ENCODE data around the gene HNF1B. TPM values are rescaled to one million over a fixed set of nuclear protein-coding genes. Genes with fewer than 3 reads are reported as not detected.

The HNF1B gene
- total and polyA plus RNA-seq, 4 donors: 1.6 to 5.7 (median 4.5) TPM

DNA sequence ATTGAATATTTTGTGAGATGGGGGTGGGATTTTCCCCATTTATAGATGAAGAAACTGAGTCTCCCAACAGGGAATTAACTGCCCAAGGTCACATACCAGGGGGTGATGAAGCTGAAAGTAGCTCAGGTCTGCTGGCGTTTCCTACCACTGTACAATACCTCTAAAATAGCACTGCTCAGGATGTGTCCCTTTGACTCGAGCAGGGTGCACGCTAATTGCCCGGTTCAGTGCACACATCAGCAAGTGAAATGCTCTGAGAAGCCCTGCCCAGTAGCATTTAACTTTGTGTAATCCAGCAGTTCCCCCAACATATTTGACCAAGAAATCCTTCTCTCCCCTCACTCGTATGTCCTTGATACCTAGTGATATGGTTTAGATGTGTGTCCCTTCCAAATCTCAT is 51.5 kb downstream of the HNF1B start:
- no peak overlapping the region for H3K4me3 ChIP-seq (ENCODE audit: low read depth in 1 of 3, low read length in 3 of 3)
- no peak overlapping the region for H3K27ac ChIP-seq (ENCODE audit: low read depth in 1 of 2, low read length in 2 of 2)
- no peaks in the 10 kb centered on the region for H3K9me3 ChIP-seq (ENCODE audit: control insufficient read depth in 4 of 4, low read length in 3 of 4)
- TF ChIP-seq GABPA (IDR thresholded peaks at IDR 0.05 in 1 of 2, conservative IDR thresholded peaks at IDR 0.05 in 1 of 2) (no peak), EGR1 (IDR thresholded peaks at IDR 0.05; ENCODE audit: low read depth in 2 of 2) (no peak), SP1 (IDR thresholded peaks at IDR 0.05) (no peak), HNF4A (conservative IDR thresholded peaks at IDR 0.05) (no peak), RXRA (IDR thresholded peaks at IDR 0.05) (no peak), HNF4G (IDR thresholded peaks at IDR 0.05) (no peak), FOXA1 (IDR thresholded peaks at IDR 0.05) (no peak), RAD21 (IDR thresholded peaks at IDR 0.05) (no peak), FOXA2 (IDR thresholded peaks at IDR 0.05) (no peak), NR2F2 (IDR thresholded peaks at IDR 0.05) (no peak), JUND (IDR thresholded peaks at IDR 0.05) (no peak), YY1 (IDR thresholded peaks at IDR 0.05) (no peak), TAF1 (conservative IDR thresholded peaks at IDR 0.05) (no peak)
- TF ChIP-seq, protein P1, sequence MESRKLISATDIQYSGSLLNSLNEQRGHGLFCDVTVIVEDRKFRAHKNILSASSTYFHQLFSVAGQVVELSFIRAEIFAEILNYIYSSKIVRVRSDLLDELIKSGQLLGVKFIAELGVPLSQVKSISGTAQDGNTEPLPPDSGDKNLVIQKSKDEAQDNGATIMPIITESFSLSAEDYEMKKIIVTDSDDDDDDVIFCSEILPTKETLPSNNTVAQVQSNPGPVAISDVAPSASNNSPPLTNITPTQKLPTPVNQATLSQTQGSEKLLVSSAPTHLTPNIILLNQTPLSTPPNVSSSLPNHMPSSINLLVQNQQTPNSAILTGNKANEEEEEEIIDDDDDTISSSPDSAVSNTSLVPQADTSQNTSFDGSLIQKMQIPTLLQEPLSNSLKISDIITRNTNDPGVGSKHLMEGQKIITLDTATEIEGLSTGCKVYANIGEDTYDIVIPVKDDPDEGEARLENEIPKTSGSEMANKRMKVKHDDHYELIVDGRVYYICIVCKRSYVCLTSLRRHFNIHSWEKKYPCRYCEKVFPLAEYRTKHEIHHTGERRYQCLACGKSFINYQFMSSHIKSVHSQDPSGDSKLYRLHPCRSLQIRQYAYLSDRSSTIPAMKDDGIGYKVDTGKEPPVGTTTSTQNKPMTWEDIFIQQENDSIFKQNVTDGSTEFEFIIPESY (IDR thresholded peaks at IDR 0.05): no peak
- TF ChIP-seq, protein P2, sequence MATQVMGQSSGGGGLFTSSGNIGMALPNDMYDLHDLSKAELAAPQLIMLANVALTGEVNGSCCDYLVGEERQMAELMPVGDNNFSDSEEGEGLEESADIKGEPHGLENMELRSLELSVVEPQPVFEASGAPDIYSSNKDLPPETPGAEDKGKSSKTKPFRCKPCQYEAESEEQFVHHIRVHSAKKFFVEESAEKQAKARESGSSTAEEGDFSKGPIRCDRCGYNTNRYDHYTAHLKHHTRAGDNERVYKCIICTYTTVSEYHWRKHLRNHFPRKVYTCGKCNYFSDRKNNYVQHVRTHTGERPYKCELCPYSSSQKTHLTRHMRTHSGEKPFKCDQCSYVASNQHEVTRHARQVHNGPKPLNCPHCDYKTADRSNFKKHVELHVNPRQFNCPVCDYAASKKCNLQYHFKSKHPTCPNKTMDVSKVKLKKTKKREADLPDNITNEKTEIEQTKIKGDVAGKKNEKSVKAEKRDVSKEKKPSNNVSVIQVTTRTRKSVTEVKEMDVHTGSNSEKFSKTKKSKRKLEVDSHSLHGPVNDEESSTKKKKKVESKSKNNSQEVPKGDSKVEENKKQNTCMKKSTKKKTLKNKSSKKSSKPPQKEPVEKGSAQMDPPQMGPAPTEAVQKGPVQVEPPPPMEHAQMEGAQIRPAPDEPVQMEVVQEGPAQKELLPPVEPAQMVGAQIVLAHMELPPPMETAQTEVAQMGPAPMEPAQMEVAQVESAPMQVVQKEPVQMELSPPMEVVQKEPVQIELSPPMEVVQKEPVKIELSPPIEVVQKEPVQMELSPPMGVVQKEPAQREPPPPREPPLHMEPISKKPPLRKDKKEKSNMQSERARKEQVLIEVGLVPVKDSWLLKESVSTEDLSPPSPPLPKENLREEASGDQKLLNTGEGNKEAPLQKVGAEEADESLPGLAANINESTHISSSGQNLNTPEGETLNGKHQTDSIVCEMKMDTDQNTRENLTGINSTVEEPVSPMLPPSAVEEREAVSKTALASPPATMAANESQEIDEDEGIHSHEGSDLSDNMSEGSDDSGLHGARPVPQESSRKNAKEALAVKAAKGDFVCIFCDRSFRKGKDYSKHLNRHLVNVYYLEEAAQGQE (IDR thresholded peaks at IDR 0.05): no peak
- TF ChIP-seq, protein P3, sequence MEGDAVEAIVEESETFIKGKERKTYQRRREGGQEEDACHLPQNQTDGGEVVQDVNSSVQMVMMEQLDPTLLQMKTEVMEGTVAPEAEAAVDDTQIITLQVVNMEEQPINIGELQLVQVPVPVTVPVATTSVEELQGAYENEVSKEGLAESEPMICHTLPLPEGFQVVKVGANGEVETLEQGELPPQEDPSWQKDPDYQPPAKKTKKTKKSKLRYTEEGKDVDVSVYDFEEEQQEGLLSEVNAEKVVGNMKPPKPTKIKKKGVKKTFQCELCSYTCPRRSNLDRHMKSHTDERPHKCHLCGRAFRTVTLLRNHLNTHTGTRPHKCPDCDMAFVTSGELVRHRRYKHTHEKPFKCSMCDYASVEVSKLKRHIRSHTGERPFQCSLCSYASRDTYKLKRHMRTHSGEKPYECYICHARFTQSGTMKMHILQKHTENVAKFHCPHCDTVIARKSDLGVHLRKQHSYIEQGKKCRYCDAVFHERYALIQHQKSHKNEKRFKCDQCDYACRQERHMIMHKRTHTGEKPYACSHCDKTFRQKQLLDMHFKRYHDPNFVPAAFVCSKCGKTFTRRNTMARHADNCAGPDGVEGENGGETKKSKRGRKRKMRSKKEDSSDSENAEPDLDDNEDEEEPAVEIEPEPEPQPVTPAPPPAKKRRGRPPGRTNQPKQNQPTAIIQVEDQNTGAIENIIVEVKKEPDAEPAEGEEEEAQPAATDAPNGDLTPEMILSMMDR (IDR thresholded peaks at IDR 0.05; ENCODE audit: low read depth, low read length, missing input control): no peak
- TF ChIP-seq, protein P4, sequence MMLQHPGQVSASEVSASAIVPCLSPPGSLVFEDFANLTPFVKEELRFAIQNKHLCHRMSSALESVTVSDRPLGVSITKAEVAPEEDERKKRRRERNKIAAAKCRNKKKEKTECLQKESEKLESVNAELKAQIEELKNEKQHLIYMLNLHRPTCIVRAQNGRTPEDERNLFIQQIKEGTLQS (IDR thresholded peaks at IDR 0.05): no peak
- TF ChIP-seq, protein P5, sequence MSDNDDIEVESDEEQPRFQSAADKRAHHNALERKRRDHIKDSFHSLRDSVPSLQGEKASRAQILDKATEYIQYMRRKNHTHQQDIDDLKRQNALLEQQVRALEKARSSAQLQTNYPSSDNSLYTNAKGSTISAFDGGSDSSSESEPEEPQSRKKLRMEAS (IDR thresholded peaks at IDR 0.05): no peak
- no peak for DNase-seq (ENCODE audit: low spot score)
- WGBS: 89% methylated on average over 5 of the region's 5 CpGs
- no peaks in the 10 kb centered on the region for H3K27me3 ChIP-seq (ENCODE audit: control insufficient read depth in 4 of 4, insufficient read depth in 4 of 4, low read length in 3 of 4)
- H3K4me1 ChIP-seq (ENCODE audit: control insufficient read depth in 4 of 4, insufficient read depth in 4 of 4, low read length in 3 of 4): peaks cover 0 to 10% (median 4%) of the 10 kb centered on the region in 4 donors
- no peak overlapping the region for H3K9ac ChIP-seq (ENCODE audit: low read depth in 1 of 2, low read length in 2 of 2)
- H3K36me3 ChIP-seq (ENCODE audit: control insufficient read depth in 4 of 4, insufficient read depth in 3 of 4, low read depth in 1 of 4, low read length in 3 of 4): peaks cover 0 to 4% (median 0%) of the 10 kb centered on the region in 4 donors
